ENCODE results near the gene RABGAP1L.

Gene RABGAP1L

GRCh38 chr1:174984952-174985351 lies 825.6 kb downstream of the RABGAP1L start:
- no peaks in the 10 kb centered on the region for H3K27me3 ChIP-seq (ENCODE audit: low read depth, low read length)
- TF ChIP-seq, protein P1, sequence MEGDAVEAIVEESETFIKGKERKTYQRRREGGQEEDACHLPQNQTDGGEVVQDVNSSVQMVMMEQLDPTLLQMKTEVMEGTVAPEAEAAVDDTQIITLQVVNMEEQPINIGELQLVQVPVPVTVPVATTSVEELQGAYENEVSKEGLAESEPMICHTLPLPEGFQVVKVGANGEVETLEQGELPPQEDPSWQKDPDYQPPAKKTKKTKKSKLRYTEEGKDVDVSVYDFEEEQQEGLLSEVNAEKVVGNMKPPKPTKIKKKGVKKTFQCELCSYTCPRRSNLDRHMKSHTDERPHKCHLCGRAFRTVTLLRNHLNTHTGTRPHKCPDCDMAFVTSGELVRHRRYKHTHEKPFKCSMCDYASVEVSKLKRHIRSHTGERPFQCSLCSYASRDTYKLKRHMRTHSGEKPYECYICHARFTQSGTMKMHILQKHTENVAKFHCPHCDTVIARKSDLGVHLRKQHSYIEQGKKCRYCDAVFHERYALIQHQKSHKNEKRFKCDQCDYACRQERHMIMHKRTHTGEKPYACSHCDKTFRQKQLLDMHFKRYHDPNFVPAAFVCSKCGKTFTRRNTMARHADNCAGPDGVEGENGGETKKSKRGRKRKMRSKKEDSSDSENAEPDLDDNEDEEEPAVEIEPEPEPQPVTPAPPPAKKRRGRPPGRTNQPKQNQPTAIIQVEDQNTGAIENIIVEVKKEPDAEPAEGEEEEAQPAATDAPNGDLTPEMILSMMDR (IDR thresholded peaks at IDR 0.05; ENCODE audit: low read depth, low read length): no peak
- no peak for TF ChIP-seq EZH2phosphoT487 (IDR thresholded peaks at IDR 0.05; ENCODE audit: low read depth)
- no peaks in the 10 kb centered on the region for H3K9me3 ChIP-seq (ENCODE audit: insufficient read depth, low read length)
- H4K20me1 ChIP-seq (ENCODE audit: insufficient read depth, low read length): no peaks in the 10 kb centered on the region
- H3K4me3 ChIP-seq (ENCODE audit: low read length): no peak overlapping the region
- H3K27ac ChIP-seq (ENCODE audit: low read length): no peak overlapping the region
- no peak overlapping the region for H3K4me2 ChIP-seq (ENCODE audit: low read length)
- no peak overlapping the region for H2AFZ ChIP-seq (ENCODE audit: low read depth, low read length)
- H3K79me2 ChIP-seq (ENCODE audit: low read length): no peaks in the 10 kb centered on the region
- H3K9ac ChIP-seq (ENCODE audit: low read length): no peak overlapping the region
- peaks cover 7% of the 10 kb centered on the region for H3K36me3 ChIP-seq (replicated peaks; ENCODE audit: low read depth, low read length)
- peaks cover 6% of the 10 kb centered on the region for H3K4me1 ChIP-seq (ENCODE audit: low read length)

GRCh38 chr1:174988539-174988938 lies 829.2 kb downstream of the RABGAP1L start:
- H3K9ac ChIP-seq (ENCODE audit: low read length): no peak overlapping the region
- no peak overlapping the region for H3K27ac ChIP-seq (ENCODE audit: low read length)
- H3K4me3 ChIP-seq (ENCODE audit: low read length): no peak overlapping the region
- no peak overlapping the region for H2AFZ ChIP-seq (ENCODE audit: low read depth, low read length)
- peaks cover 5% of the 10 kb centered on the region; the same call in 1 of the 2 replicates for H3K4me1 ChIP-seq (ENCODE audit: low read length)
- H3K36me3 ChIP-seq (replicated peaks; ENCODE audit: low read depth, low read length): no peaks in the 10 kb centered on the region
- no peak overlapping the region for H3K4me2 ChIP-seq (ENCODE audit: low read length)
- TF ChIP-seq, protein P1 (IDR thresholded peaks at IDR 0.05; ENCODE audit: low read depth, low read length): no peak
- TF ChIP-seq EZH2phosphoT487 (IDR thresholded peaks at IDR 0.05; ENCODE audit: low read depth): no peak
- no peaks in the 10 kb centered on the region for H4K20me1 ChIP-seq (ENCODE audit: insufficient read depth, low read length)
- no peaks in the 10 kb centered on the region for H3K79me2 ChIP-seq (ENCODE audit: low read length)
- H3K9me3 ChIP-seq (ENCODE audit: insufficient read depth, low read length): no peaks in the 10 kb centered on the region
- no peaks in the 10 kb centered on the region for H3K27me3 ChIP-seq (ENCODE audit: low read depth, low read length)

DNA sequence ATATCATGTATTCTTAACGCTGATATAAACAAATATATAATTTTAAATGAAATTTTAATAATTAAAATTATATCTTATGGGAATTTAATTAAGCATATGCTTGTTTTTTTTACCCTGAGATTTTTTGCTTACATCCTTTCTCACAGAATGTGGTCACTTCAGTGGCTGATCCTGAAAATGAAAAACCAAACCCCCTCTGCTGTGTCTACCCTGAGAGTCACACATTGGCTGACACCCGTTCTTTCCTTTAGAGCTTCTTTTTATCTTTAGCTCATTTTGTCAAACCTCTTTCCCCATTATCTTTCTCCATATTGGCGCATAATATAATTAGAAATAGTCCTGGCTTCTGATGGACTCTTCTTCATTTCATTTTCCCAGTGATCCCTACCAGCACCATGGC lies 829.7 kb downstream of the RABGAP1L start:
- no peaks in the 10 kb centered on the region for H3K36me3 ChIP-seq (replicated peaks; ENCODE audit: low read depth, low read length)

DNA sequence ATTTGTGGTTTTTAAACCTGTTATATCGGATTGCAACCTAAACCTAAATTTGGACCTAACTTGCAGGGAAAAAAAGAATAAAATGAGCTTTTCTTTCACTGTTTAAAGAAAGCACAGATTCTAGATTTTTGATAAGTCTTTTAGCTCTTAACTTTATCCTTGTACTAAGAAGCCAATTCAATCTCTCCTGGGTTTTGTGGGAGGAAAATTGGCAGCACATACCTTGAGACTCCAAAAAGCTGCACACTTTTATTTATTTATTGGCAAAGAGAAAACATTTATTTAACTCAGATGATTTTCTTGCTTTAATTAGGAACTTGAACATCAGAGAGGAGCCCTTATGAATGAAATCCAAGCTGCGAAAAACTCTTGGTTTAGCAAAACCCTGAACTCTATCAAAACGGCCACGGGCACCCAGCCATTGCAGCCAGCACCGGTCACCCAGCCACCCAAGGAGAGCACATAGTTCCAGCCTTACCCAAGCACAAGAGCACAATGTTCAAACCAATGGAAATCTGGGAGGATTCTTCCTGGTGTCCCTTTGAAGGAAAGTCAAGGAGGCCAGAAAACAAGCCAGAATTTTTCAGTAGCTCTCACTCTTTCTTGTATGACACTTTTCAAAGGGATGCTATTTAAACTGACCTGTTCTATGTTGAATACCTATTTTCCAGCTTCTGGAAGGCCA lies 830.4 kb downstream of the RABGAP1L start:
- peak overlapping the region; percentile 71 for H3K4me3 ChIP-seq (ENCODE audit: low read length)
- no peaks in the 10 kb centered on the region for H3K27me3 ChIP-seq (ENCODE audit: low read depth, low read length)
- H3K36me3 ChIP-seq (replicated peaks; ENCODE audit: low read depth, low read length): no peaks in the 10 kb centered on the region
- peak overlapping the region; percentile 42; the same call in 1 of the 2 replicates for H3K9ac ChIP-seq (ENCODE audit: low read length)
- H3K4me2 ChIP-seq (ENCODE audit: low read length): peak overlapping the region; percentile 79
- no peaks in the 10 kb centered on the region for H3K9me3 ChIP-seq (ENCODE audit: insufficient read depth, low read length)
- H2AFZ ChIP-seq (ENCODE audit: low read depth, low read length): no peak overlapping the region
- H3K27ac ChIP-seq (ENCODE audit: low read length): no peak overlapping the region
- peaks cover 5% of the 10 kb centered on the region; the same call in 1 of the 2 replicates for H3K4me1 ChIP-seq (ENCODE audit: low read length)
- TF ChIP-seq, protein P1 (IDR thresholded peaks at IDR 0.05; ENCODE audit: low read depth, low read length): no peak
- no peak for TF ChIP-seq EZH2phosphoT487 (IDR thresholded peaks at IDR 0.05; ENCODE audit: low read depth)
- H4K20me1 ChIP-seq (ENCODE audit: insufficient read depth, low read length): no peaks in the 10 kb centered on the region
- no peaks in the 10 kb centered on the region for H3K79me2 ChIP-seq (ENCODE audit: low read length)

More for the DNA sequence above, 829.7 kb downstream of the RABGAP1L start:
- H3K79me2 ChIP-seq (ENCODE audit: low read length): no peaks in the 10 kb centered on the region
- H3K27me3 ChIP-seq (ENCODE audit: low read depth, low read length): no peaks in the 10 kb centered on the region
- H3K9ac ChIP-seq (ENCODE audit: low read length): no peak overlapping the region
- peaks cover 5% of the 10 kb centered on the region; the same call in 1 of the 2 replicates for H3K4me1 ChIP-seq (ENCODE audit: low read length)
- H3K4me2 ChIP-seq (ENCODE audit: low read length): no peak overlapping the region
- no peak overlapping the region for H3K4me3 ChIP-seq (ENCODE audit: low read length)
- TF ChIP-seq, protein P1 (IDR thresholded peaks at IDR 0.05; ENCODE audit: low read depth, low read length): no peak
- no peak for TF ChIP-seq EZH2phosphoT487 (IDR thresholded peaks at IDR 0.05; ENCODE audit: low read depth)
- no peak overlapping the region for H3K27ac ChIP-seq (ENCODE audit: low read length)
- no peaks in the 10 kb centered on the region for H4K20me1 ChIP-seq (ENCODE audit: insufficient read depth, low read length)
- no peak overlapping the region for H2AFZ ChIP-seq (ENCODE audit: low read depth, low read length)
- H3K9me3 ChIP-seq (ENCODE audit: insufficient read depth, low read length): no peaks in the 10 kb centered on the region
